ENCODE measurements around the gene U2AF1.
"Not testable (repeated sequence)": the region's sequence is repeated elsewhere in the genome, so short reads cannot be mapped to it uniquely, and the experiment has no call there.

The U2AF1 gene

DNA sequence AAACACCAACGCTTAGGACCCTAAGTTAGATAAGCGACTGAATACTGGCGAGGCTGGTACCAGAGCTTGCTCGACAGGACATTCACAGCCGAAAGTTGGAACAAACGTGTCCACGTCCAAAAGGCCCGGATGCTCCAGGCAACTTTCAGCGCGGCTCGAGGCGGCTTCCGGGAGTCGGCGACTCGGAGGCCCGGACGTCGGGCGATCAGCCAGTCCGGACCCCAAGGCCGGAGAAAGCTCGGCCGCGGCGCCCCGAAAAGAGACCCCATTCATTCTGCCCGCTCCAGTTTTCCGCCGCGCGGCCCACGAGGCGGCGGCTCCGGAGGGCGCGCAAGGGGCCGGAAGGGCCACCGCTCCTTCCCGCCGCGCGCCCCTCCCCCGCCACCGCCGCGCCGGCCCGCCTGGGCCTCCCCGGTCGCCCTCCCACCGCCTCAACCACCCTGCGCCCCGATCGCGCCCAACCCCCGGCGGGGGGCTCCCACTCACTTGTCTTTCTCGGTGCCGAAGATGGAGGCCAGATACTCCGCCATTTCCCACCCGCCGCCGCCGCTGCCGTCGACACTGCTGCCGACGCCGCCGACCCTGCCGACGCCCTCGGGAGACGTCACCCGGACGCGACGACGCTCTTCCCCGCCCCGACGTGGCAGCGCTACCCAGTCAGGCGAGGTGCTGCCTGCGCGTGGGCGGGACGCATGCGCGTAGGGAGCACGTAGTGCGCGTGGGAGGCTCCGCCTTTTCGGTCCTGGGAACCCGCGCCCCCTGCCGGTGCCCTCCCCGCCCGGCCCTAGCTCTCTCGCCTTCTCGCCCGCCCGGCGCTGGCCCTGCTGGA, at the start of gene U2AF1:
Gene U2AF1, minus strand, starts transcription at position 606 of the 829 bp plus-strand sequence. Its CDS starts 76 bp downstream, at position 530.
- not testable (repeated sequence) for DNase-seq

DNA sequence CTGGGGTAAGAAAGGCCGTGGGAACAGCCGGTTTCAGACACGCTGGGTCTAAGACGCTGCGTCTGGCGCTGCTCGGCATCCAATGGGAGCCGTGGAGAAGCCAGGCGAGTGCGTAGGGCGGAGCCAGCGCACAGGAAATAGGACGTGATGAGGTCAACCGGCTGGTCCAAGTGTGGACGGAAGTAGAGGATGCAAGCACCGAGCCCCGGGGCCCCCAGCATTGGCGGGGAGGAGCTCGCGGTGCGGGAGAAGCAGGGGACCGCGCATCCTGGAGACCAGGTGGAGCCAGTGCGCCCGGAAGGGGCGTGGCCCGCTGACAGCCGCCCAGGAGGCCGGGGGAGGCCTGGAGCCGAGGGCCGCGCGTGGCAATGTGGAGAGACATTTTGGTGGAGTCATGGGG, 46.2 kb upstream of the U2AF1 start:
- DNase-seq: not testable (repeated sequence)

DNA sequence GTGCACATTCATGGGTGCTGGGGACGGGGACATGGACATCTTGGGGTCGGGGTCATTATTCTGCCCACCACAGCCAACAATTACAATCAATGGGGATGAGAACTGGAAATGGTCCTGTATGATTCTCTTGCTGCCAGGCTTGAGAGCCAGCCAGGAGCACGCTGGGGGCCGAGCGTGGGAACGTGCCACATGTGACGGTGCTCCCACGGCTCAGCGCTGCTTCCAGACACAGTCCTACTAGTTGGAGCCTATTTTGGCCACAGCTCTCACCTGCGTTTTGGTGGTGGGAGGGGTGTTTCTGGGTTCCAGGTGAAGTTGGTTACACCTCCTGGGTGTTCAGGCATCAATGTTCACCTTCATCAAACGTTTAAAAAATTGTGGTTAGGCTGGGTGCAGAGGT, 42.0 kb upstream of the U2AF1 start:
- not testable (repeated sequence) for DNase-seq

DNA sequence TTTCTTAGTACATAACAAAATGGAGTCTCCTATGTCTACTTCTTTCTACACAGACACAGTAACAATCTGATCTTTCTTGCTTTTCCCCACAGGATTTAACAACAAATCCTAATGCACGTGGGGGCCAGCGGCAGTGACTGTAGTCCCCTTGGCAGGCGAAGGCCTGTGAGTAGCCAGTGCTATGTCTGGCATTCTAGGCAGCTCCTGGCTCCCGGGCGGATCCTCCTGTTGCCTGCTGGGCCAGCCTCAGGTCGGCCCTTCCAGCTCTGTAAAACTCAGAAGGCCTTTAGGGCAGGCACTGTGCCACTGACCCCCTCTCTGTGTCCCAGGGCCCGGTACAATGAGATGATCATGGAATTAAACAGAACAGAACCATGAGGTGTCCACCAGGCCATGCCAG, 40.6 kb upstream of the U2AF1 start:
- DNase-seq: not testable (repeated sequence)

DNA sequence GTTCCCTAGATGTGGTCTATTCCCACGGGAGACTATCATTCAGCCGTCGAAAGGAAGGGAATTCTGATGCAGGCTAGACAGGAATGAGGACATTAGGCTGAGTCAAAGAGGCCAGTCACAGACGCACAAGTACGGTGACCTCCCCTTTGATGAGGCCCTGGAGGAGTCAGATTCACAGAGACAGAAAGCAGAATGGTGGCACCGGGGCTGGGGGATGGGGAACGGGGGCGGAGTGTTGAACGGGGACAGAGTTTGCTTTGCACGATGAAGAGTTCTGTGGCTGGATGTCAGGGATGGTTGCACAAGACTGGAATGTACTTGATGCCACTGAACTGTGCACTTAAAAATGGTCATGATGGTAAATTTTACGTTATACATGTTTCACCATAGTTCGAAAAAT, 39.3 kb upstream of the U2AF1 start:
- DNase-seq: not testable (repeated sequence)

GRCh38 chr21:43141407-43141806, 34.0 kb upstream of the U2AF1 start:
- not testable (repeated sequence) for DNase-seq

DNA sequence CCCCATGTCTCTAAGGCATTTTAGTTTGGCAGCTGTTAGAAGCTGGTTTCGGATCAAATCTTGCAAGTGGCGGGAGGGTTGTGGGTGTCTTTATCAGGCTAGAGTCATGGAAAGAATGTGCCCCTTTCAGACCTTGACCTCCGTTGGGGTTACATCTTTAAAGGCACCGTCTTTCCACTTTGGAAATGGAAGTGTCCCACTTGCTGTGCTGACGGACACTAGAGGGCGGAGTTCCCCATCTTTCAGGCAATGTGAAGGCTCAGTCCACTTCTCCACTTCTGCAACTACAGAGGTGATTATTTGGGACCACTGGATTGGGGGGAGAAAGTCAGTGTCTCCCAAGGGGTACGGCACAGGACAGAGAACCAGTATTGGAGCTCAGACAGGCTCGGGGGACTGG, 31.6 kb upstream of the U2AF1 start:
- not testable (repeated sequence) for DNase-seq

DNA sequence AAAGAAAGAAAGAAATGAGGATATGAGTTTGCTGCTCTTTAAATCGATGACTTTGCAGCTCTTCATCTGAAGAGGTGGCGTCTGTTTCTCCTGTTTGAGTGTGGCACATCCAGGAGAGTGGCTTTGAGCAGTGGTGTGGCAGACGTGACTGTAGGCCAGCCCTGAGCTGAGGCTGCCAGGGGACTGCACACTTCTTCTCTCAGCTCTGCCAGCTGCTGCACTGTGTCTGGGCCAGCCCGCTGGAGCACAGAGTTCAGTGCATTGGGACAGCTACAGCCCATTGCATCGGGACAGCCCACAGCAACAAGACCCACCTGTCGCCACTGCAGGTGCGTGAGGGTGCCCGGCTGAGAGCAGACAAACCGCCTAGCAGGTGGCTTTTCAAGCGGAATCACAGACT, 27.1 kb upstream of the U2AF1 start:
- not testable (repeated sequence) for DNase-seq

DNA sequence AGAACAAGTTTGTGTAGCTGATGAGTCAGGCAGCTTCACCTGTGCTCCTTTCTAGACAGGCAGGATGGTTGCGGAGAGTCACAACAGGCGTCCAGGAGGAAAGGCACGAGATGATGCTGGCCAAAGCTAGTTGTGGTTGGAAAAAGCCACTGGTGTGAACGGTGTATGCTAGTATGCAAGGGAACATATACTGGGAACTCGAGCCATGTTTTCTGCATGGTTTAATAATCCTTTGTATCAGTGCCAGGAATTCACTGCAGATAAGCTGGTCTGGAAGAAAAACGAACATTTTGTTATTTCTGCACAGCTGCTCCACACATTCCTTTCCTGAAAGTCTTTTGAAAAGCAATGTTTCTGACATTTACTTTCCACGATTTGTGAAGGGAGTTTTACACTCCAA, 22.7 kb upstream of the U2AF1 start:
- DNase-seq: not testable (repeated sequence)

DNA sequence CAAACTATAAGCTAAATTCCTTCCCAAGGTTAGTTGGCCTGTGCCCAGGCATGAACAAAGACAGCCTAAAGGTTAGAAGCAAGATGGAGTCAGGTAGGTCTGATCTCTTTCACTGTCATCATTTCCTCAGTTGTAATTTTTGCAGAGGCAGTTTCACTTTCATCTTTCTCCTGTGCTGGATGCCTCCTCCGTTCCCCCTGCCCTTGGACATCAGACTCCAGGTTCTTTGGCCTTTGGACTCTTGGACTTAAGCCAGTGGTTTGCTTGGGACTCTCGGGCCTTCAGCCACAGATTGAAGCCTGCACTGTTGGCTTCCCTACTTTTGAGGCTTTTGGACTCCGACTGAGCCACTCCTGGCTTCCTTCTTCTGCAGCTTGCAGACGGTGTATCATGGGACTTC, 8.6 kb upstream of the U2AF1 start:
- not testable (repeated sequence) for DNase-seq

GRCh38 chr21:43114483-43114882, 7.1 kb upstream of the U2AF1 start:
- DNase-seq: not testable (repeated sequence)

- DNase-seq: not testable (repeated sequence)
These were observed 1.6 kb upstream of the U2AF1 start for GRCh38 chr21:43109006-43109405.

GRCh38 chr21:43108177-43108576, 807 bp upstream of the U2AF1 start:
- not testable (repeated sequence) for DNase-seq

DNA sequence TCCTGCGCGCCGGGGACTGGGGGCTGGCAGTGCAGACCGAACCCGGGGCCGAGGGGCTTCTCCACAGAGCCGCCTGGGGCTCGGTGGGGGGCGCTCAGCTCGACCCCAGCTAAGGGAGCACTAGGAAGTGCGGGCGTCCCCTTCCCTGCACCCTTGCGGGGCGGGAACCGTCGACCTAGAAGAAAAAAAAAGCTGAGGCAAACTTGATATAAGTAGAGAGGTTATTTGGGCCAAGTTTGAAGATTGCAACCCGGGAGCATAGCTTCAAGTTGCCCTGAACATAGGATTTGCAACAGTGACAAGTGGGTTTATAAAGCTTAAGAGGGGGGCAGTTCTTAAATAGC, 396 bp upstream of the U2AF1 start:
- DNase-seq: not testable (repeated sequence)

GRCh38 chr21:43104642-43105041, 2.7 kb downstream of the U2AF1 start:
- DNase-seq: not testable (repeated sequence)

GRCh38 chr21:43102281-43102680, 5.1 kb downstream of the U2AF1 start:
- not testable (repeated sequence) for DNase-seq

GRCh38 chr21:43101676-43102075, 5.7 kb downstream of the U2AF1 start:
- not testable (repeated sequence) for DNase-seq

DNA sequence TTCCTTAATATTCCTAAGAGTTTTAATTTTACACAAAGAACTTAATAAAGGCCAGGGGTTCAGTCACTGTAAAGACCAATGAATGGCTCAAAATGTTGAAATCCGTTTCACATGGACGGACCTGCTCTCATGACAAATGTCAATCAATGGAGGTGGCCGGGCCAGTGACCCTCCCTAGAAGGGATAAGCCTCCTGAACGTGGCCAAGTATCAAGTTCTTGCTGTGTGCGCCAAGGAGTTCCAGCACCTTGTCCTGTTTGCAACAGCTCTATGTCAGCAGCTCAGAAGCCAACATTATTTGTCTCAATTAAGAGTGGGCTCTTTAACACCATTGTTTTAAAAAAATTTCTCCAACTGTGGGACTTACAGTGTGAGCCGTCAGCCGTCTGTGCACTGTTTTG, 6.4 kb downstream of the U2AF1 start:
- DNase-seq: not testable (repeated sequence)

DNA sequence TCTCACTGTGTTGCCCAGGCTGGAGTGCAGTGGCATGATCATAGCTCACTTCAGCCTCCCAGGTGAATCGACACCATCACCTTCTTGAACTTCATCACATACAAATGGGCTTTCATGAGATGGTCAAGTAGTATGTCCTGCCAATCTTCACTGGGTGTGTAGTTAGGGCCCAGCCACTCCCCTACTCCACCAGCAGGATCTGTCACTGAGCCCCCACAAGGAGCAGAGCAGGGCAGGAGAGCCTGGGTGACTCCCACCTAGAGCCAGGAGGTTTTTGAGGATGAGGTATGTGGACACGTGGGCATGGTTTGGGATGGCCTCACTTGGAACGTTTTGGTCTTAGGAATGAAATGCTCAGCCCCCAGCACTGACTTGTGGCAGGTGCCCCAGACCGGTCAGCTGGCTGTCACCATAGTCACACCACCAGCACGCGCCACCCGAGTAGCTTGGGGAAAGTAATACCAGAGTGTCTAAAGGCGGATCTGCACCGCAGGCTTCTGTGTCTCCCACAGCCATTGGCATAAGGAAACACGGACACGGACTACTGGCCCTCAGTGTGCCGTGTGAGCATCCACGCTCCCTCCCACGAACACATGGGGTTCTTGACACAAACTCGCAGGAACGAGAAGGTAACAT, 15.3 kb downstream of the U2AF1 start:
- DNase-seq: not testable (repeated sequence)

- DNase-seq: not testable (repeated sequence)
These were observed 16.4 kb downstream of the U2AF1 start for GRCh38 chr21:43090947-43091346.

DNA sequence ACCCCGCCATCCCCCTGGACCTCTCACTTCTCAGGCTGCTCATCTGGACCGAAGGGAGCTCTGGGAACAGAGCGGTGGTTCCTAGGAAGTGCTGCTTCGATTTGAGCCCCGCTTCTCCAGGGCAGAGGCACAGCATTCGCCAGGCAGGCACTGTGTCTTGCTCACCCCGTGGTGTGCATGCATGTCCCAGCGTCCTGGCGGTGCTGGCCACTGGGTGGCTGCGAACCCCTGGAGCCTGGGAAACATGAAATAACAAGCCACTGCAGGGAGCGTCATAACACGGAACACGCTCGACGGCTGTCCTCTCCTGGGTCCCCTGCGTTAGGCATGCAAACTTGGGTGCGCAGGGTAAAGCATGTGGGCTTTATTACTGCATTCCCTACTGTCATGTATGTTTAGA, 17.9 kb downstream of the U2AF1 start:
- not testable (repeated sequence) for DNase-seq

DNA sequence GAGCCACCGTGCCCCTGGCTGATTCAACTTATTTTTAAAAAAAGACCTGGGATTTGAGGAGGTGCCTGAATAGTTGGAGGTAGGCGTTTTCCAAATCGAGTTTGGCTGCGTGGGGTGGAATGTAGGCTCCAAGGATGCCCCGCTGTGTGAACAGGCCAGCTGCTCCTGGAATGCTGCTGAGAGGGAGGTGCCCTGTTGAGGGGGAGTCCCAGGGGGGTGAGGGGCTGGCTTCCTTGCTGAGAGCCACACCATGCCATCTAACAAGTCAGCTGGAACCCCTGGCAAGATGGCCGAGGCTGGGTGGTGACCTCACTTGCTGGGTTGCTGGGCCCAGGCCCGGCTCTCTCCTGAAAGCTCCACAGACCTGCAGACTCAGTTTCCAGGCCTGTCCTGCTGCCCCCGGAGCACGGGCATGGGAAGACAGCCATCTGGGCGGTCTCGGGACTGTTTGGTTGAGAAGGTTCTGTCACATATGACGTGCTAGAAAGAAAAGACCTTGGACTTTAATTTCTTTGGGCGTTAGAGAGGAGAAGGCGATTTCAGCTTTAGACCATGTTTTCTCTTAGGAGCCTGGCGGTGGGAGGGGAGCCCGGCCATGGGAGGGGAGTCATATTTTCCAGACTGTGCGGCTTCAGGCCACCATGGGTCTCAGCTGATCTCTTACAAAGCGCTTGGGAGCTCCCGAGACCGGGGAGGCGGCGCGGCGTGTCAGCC, 24.6 kb downstream of the U2AF1 start:
- not testable (repeated sequence) for DNase-seq

DNA sequence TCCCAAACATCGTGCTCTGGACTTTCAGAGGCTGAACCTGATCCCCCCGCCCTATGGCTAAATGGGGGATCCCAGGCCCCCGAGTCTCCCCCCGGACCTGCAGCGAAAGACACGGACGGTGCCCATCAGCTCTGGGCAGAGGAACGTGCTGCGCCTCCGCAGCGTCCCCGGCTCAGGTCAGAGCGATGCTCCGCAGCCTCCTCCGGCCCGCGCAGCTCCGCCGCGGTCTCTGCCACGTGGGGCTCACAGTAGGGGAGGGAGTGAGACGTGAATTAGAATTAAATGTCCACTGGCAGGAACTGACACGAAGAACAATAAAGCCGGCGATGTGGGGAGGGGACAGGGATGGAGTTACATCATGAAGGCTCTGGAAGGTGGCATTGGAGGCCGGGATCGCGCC, 30.7 kb downstream of the U2AF1 start:
- DNase-seq: not testable (repeated sequence)
